BE2C (cell line): ENCODE data around the gene IGFN1.

Source experiments
- DNase-seq: peaks from one replicate; pipeline ENCODE4 v3.0.0-alpha.2; 2020
- H3K27me3 ChIP-seq: fragments of 250-450 bp; sonication (Bioruptor Pico); 2 replicates; pipeline ENCODE4 v1.5.1; 2020; ENCODE audit warnings: mild to moderate bottlenecking
- H3K36me3 ChIP-seq: fragments of 250-450 bp; sonication (Bioruptor Pico); 2 replicates; pipeline ENCODE4 v1.5.1; 2020; ENCODE audit warnings: mild to moderate bottlenecking
- H3K4me1 ChIP-seq: fragments of 250-450 bp; sonication (Bioruptor Pico); 2 replicates; pipeline ENCODE4 v1.5.1; 2020
- H3K4me3 ChIP-seq: 2 replicates; pipeline ENCODE4 v1.5.1; 2011; ENCODE audit warnings: low read depth, low read length
- H3K9me3 ChIP-seq: fragments of 250-450 bp; sonication (Bioruptor Pico); 2 replicates; pipeline ENCODE4 v1.5.1; 2020
- TF ChIP-seq, protein P1 (sequence below): IDR thresholded peaks from 2 replicates; pipeline ENCODE4 v1.5.1; 2012; ENCODE audit warnings: mild to moderate bottlenecking, low read depth, low read length

The IGFN1 gene

GRCh38 chr1:201191653-201192260, 1.1 kb downstream of the IGFN1 start:
- no peaks in the 10 kb centered on the region for H3K27me3 ChIP-seq
- no peak overlapping the region for H3K4me3 ChIP-seq
- no peaks in the 10 kb centered on the region for H3K9me3 ChIP-seq
- DNase-seq, result no peak
- no peaks in the 10 kb centered on the region for H3K36me3 ChIP-seq
- TF ChIP-seq, protein P1, sequence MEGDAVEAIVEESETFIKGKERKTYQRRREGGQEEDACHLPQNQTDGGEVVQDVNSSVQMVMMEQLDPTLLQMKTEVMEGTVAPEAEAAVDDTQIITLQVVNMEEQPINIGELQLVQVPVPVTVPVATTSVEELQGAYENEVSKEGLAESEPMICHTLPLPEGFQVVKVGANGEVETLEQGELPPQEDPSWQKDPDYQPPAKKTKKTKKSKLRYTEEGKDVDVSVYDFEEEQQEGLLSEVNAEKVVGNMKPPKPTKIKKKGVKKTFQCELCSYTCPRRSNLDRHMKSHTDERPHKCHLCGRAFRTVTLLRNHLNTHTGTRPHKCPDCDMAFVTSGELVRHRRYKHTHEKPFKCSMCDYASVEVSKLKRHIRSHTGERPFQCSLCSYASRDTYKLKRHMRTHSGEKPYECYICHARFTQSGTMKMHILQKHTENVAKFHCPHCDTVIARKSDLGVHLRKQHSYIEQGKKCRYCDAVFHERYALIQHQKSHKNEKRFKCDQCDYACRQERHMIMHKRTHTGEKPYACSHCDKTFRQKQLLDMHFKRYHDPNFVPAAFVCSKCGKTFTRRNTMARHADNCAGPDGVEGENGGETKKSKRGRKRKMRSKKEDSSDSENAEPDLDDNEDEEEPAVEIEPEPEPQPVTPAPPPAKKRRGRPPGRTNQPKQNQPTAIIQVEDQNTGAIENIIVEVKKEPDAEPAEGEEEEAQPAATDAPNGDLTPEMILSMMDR, result no peak
- peaks cover 4% of the 10 kb centered on the region; the same call in 1 of the 2 replicates for H3K4me1 ChIP-seq

DNA sequence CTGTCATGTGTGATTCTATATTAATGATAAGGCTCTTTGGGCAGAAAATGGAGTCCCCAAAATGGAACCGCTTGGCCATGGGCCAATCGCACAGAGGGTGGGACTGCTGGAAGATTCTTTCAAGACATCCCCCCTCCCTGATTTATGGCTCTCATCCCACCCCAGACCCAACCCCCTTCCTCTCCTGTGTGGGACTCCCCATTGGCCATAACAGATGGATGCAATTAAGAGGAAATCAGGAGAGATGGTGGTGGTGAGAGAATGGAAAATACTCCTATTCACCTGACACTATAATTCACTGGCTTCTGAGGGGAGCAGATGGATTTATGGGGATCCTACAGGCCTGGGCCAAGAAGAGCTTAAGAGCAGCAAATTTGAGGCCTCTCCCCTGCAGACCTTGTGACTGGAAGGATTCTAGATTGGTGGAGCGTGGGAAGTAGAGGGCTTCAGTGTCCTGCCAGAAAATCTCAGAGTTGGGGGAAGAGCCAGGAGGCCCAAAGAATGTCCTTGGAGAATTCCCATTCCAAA, 1.7 kb downstream of the IGFN1 start:
- Histone ChIP-seq H3K4me1 (peaks cover 4% of the 10 kb centered on the region; the same call in 1 of the 2 replicates), H3K4me3 (no peak overlapping the region), H3K36me3 (no peaks in the 10 kb centered on the region), H3K9me3 (no peaks in the 10 kb centered on the region), H3K27me3 (no peaks in the 10 kb centered on the region)
- TF ChIP-seq, protein P1, result no peak
- no peak for DNase-seq

- H3K27me3 ChIP-seq, result no peaks in the 10 kb centered on the region
- H3K4me3 ChIP-seq, result no peak overlapping the region
- H3K36me3 ChIP-seq, result no peaks in the 10 kb centered on the region
- DNase-seq, result no peak
- TF ChIP-seq, protein P1, result no peak
- peaks cover 4% of the 10 kb centered on the region; the same call in 1 of the 2 replicates for H3K4me1 ChIP-seq
- H3K9me3 ChIP-seq, result no peaks in the 10 kb centered on the region
Measured at GRCh38 chr1:201194046-201194445, 3.4 kb downstream of the IGFN1 start.

DNA sequence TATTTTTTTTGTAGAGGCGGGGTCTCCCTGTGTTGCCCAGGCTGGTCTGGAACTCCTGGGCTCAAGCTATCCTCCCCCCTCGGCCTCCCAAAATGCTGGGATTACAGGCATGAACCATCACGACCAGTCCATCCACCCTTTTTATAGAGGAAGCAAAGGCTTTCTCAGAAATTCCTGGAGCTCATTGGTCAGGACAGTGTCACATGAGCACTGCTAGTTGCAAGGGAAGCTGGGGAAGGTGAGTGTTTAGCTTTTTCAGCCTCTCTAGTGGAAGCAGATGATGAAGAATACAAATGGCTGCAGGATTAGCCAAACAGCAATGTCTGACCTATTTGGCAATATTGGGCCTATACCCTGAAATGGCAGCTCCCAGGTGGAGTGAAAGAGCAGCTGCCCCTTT, 8.0 kb downstream of the IGFN1 start:
- Histone ChIP-seq H3K9me3 (no peaks in the 10 kb centered on the region), H3K36me3 (no peaks in the 10 kb centered on the region), H3K4me1 (no peaks in the 10 kb centered on the region), H3K27me3 (no peaks in the 10 kb centered on the region), H3K4me3 (no peak overlapping the region)
- DNase-seq, result no peak
- TF ChIP-seq, protein P1, result no peak

GRCh38 chr1:201205036-201205435, 14.4 kb downstream of the IGFN1 start:
- Histone ChIP-seq H3K4me1 (no peaks in the 10 kb centered on the region), H3K27me3 (peaks cover 14% of the 10 kb centered on the region), H3K36me3 (no peaks in the 10 kb centered on the region), H3K9me3 (no peaks in the 10 kb centered on the region), H3K4me3 (no peak overlapping the region)
- no peak for DNase-seq
- TF ChIP-seq, protein P1, result no peak

GRCh38 chr1:201206176-201206575, 15.6 kb downstream of the IGFN1 start:
- H3K4me3 ChIP-seq, result no peak overlapping the region
- DNase-seq, result no peak
- H3K9me3 ChIP-seq, result no peaks in the 10 kb centered on the region
- H3K27me3 ChIP-seq, result peaks cover 14% of the 10 kb centered on the region
- no peaks in the 10 kb centered on the region for H3K4me1 ChIP-seq
- TF ChIP-seq, protein P1, result no peak
- H3K36me3 ChIP-seq, result no peaks in the 10 kb centered on the region
